Aorta (tissue), 5 donors: ENCODE data around the gene SBNO1. TPM values are rescaled to one million over a fixed set of nuclear protein-coding genes. Genes with fewer than 3 reads are reported as not detected.
"Not testable (repeated sequence)": the region's sequence is repeated elsewhere in the genome, so short reads cannot be mapped to it uniquely, and the experiment has no call there.

Source experiments
- ATAC-seq: fragments of 200-7000 bp; cut with Tn5 transposase; one replicate; pipeline ENCODE4 v1.9.1; 2022; ENCODE audit warnings: moderate library complexity; ENCODE audit not compliant: low FRiP score
- DNase-seq, 2 donors: peaks; one replicate each; pipeline ENCODE4 v3.0.0-alpha.2; 2020
- H3K27ac ChIP-seq, 2 donors: one replicate each; pipeline ENCODE4 v1.5.1; 2013; ENCODE audit warnings: low read length in 2 of 2, mild to moderate bottlenecking in 2 of 2, moderate library complexity in 2 of 2, control low read depth in 1 of 2, inconsistent platforms in 1 of 2, low read depth in 1 of 2
- H3K27me3 ChIP-seq, 2 donors: one replicate each; pipeline ENCODE4 v1.6.1; 2013; ENCODE audit warnings: control low read depth in 1 of 2, low read length in 1 of 2, mild to moderate bottlenecking in 1 of 2, moderate library complexity in 1 of 2; ENCODE audit not compliant: insufficient read depth in 2 of 2, control insufficient read depth in 1 of 2
- H3K36me3 ChIP-seq, 2 donors: one replicate each; pipeline ENCODE4 v1.6.1; 2013; ENCODE audit warnings: control low read depth in 1 of 2, low read length in 1 of 2, mild to moderate bottlenecking in 1 of 2; ENCODE audit not compliant: insufficient read depth in 2 of 2, control insufficient read depth in 1 of 2
- H3K4me1 ChIP-seq, 2 donors: one replicate each; pipeline ENCODE4 v1.6.1; 2013; ENCODE audit warnings: low read length in 2 of 2, control low read depth in 1 of 2, mild to moderate bottlenecking in 1 of 2, moderate library complexity in 1 of 2; ENCODE audit not compliant: insufficient read depth in 2 of 2, control insufficient read depth in 1 of 2
- H3K4me3 ChIP-seq, 2 donors: one replicate each; pipeline ENCODE4 v1.5.1; 2013; ENCODE audit warnings: low read length in 2 of 2, control low read depth in 1 of 2, mild to moderate bottlenecking in 1 of 2
- H3K9me3 ChIP-seq: one replicate; pipeline ENCODE4 v1.6.1; 2013; ENCODE audit warnings: mild to moderate bottlenecking, low read length; ENCODE audit not compliant: control insufficient read depth
- WGBS, 2 donors: extraction: QIAGEN DNeasy Blood & Tissue Kit; methylation state at CpG; one replicate each; pipeline ENCODE4 v1.1.7; 2013; 5-methylcytosine and 5-hydroxymethylcytosine counted together
- intact Hi-C, 2 donors: fragments of 100-400 bp; cut with DNase I; formaldehyde crosslinking; loops; one replicate each; pipeline versions ENCODE4 v1.14.2 to v1.15.0; 2022
- polyA plus RNA-seq, 2 donors: library from polyadenylated mRNA; stranded (reverse); fragments of 200-250 nt; gene quantifications; one replicate each; pipeline ENCODE4 v1.2.3, GENCODE V29; 2013
- total RNA-seq, 2 donors: library from RNA; stranded (reverse); fragmentation: NEBNext Ultra II Directional; extraction: Animal tissue kit (Norgen Biotek cat#: 25700); gene quantifications; one replicate each; pipeline ENCODE4 v1.2.1, GENCODE V29; 2021
- donor health status: healthy with polysubstance abuse.
- donor health status: Bipolar disorder and iron deficiency.
- donor health status: DM: no; HTN: no; CAD: no.
- donor health status: DM: no; HTN: no; CAD: no.
- donor health status: DM: yes; HTN: yes; CAD: no.

The SBNO1 gene
- total and polyA plus RNA-seq, 4 donors: 4.0 to 28.6 (median 14.9) TPM

DNA sequence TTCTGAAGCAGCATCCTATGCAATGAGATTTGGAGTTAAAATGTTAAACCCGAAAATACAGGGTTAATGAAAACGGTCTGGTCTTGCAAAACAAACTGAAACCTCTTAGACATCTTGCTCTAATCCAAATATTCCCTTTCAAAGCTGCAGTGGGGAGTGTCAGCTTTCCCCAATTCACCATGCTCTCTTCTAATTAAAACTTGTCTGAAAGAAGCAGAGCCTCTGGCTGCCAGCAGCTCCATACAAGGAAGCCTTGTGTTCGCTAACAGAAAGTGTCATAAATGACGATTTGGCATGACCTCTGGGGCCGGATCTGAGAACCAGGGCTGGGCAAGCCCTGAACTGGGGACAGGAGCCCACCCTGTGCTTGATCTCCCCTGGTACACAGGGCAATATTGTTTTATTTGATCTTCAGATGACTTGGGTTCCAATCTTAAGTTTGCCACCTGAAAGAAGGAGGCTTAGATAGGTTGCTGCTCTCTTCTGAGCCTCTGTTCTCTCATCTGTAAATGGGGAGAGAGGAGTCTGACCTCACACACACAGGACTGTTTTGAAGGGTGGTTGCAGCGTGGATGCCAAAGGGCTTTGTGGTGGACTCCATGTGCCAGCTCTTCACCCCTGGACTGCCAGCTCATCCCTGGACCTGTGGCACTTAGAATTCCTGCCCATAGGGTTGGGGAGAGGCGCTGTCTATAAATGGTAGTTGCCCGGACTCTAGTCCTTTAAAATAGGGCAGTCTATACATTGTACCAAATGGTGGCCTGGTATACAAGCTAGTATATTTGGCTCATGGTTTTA, 27.1 kb upstream of the SBNO1 start:
- peaks cover 0 to 9% of the 10 kb centered on the region in 2 donors for H3K36me3 ChIP-seq
- H3K27ac ChIP-seq: no peak overlapping the region
- intact Hi-C loops: loop anchor here (5.0 to 10.0 kb wide), 3 partner anchors 83 to 191 kb away; partner anchors contain the start of genes RILPL1 (in 1 of the 2) and TMED2 (in 1 of the 2)
- H3K4me1 ChIP-seq: no peaks in the 10 kb centered on the region
- DNase-seq (no peak), ATAC-seq (no peak)
- WGBS, 2 donors: 59 to 61% methylated on average over 8 of the region's 8 CpGs
- no peak overlapping the region for H3K4me3 ChIP-seq
- H3K27me3 ChIP-seq: no peaks in the 10 kb centered on the region
- H3K9me3 ChIP-seq: no peaks in the 10 kb centered on the region

DNA sequence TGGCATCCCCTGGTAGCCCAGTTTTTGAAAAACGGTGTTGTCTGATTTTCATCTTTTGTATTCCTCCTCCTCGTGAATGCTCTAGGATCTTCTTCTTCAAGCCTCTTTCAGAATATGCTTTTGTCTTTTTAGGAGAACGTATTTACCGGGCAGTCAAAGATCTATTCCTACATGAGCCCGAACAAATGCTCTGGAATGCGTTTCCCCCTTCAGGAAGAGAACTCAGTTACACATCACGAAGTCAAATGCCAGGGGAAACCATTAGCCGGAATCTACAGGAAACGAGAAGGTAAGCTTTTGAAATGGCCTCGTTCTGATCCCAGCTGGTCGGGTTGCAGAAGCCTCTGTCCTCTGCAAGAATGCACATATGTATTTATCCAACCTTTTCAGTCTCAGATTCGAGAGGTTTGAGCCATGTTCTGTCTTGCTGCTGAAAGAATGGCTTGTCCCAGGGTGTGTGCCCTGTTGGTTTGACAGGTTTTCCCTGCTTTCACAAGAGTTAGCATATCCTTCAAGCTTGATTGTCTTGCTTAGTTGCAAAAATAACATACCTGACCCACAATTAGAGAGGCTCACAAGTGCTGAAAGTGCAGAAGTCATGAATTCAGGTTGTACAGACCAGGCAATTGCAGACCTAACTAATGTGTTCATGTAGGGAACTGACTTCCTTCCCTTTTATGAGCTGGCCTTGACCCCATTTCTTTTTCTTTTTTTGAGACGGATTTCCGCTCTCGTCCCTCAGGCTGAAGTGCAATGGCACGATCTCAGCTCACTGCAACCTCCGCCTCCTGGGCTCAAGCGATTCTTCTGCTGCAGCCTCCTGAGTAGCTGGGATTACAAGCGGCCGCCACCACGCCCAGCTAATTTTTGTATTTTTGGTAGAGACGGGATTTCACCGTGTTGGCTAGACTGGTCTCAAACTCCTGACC, 26.1 kb upstream of the SBNO1 start:
- DNase-seq (no peak), ATAC-seq (no peak)
- intact Hi-C loops: loop anchor here (5.0 to 10.0 kb wide), 3 partner anchors 84 to 192 kb away; partner anchors contain the start of genes RILPL1 (in 1 of the 2) and TMED2 (in 1 of the 2)
- Histone ChIP-seq H3K27me3 (no peaks in the 10 kb centered on the region), H3K9me3 (no peaks in the 10 kb centered on the region), H3K36me3 (peaks cover 0 to 3% of the 10 kb centered on the region in 2 donors), H3K4me1 (no peaks in the 10 kb centered on the region), H3K4me3 (peak overlapping the region; percentile 96 to 97), H3K27ac (peak overlapping the region in 1 of 2 donors; percentile 49)
- 41% methylated on average over 23 of the region's 23 CpGs for WGBS, 2 donors

DNA sequence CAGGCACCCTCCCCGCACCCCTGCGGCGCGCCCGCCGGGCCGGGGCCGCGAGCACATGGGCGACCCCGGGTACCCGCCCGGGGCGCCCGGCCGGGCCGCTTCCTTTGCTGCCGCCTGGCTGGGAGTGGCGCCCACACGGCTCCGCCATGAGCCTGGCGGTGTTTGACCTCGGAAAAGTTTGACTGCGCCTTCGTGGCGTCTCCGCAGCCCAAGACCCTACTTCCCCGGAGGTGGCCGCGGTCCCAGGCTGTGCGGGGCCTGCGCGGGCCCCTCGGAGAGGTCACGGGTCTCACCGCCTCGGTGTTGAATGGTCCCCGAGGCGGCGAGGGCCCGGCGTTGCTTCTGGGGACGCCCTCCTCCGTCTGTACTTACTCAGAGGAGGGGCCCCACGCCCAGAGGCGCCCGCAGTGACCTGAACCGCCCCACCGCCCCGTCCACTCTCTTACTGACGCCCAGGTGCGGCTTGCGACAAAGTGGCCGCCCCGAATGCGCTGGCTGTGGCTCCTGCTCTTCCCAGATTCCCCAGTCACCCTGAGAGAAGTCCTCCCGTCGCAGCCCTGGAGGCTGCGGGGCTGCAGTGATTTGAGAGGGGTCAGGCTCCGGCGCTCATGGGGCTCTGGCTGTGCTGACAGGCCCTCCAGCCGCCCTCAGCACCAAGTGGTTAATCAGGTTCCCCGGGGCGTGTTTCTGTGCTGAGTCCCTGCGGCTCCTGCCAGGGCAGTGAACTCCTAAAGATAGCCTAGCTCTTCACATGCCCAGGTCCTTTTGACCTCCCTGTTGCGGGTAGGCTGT, 25.1 kb upstream of the SBNO1 start:
- peak; percentile 65 to 83 for DNase-seq
- 1 to 2% methylated on average over 49 to 66 of the region's 66 CpGs for WGBS, 2 donors
- intact Hi-C loops: loop anchor here (5.0 to 10.0 kb wide), 3 partner anchors 85 to 193 kb away; partner anchors contain the start of genes RILPL1 (in 1 of the 2) and TMED2 (in 1 of the 2)

DNA sequence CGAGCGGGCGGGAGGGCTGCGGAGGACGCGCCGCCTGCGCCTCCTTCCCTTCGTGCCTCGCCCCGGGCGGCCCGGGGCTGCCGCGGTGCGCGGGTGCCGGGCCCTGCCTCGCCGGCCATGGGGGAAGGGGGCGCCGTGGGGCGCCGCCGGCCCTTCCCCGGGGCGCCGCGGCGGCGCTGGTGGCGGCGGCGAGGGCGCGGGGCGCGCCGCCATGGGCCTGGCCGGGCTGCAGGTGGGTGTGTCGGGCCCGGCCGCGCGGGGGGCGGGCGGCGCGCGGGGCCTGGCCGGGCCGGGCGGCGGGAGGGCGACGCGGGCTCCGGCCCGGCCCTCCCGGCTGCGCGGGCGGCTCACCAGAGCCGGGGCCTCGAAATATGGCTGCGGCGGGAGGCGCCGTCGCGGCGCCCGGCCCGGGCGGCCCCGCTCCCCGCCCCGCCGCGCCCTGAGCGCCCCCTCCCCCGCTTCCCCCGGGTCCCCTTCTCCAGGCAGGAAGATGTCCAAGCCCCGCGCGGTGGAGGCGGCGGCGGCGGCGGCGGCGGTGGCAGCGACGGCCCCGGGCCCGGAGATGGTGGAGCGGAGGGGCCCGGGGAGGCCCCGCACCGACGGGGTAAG, 24.4 kb upstream of the SBNO1 start:
- no peak for DNase-seq

More for the DNA sequence above, 25.1 kb upstream of the SBNO1 start:
- Histone ChIP-seq H3K27ac (peak overlapping the region; percentile 49 to 94), H3K36me3 (peaks cover 0 to 3% of the 10 kb centered on the region in 2 donors), H3K4me1 (no peaks in the 10 kb centered on the region), H3K27me3 (no peaks in the 10 kb centered on the region), H3K9me3 (no peaks in the 10 kb centered on the region), H3K4me3 (peak overlapping the region; percentile 96 to 97)
- ATAC-seq: peak; percentile 59

DNA sequence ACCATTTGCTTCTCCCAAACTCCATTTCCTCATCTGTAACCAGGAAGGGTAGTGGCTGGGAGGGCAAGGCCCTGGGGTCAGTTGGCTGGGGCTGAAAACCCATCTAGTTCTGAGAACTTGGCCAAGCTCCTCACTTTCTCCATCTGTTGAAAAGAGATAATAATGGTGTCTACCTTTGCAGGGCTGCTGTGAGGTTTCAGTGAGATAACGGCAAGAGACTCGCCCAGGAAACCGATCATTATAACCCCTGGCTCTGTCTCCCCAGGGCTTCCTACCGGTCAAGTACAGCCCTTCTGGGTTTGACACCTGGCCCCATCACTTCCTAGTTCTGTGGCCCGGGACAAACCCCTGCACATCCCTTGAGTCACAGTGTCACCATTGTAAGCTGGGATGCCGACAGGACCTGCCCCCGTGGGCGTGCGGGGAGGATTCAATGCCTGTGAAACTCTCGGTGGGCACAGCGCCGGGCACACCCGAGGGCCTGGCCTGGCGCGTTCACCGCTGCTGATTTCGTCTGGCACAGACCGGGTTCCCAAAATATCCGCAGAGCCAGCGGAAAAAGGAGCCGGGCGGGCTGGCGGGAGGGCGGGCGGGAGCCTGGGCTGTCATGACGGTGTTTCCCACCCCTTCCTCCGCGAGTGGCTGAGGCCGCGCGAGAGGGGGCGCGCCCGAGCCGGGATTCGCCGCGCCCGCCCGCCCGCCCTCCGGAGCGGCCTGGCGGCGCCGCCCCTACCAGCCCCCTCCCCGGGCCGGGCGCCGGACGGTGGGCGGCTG, 23.7 kb upstream of the SBNO1 start:
- intact Hi-C loops: no loop called here
- Histone ChIP-seq H3K27ac (peak overlapping the region; percentile 29 to 94), H3K4me1 (no peaks in the 10 kb centered on the region), H3K36me3 (peaks cover 0 to 3% of the 10 kb centered on the region in 2 donors), H3K27me3 (no peaks in the 10 kb centered on the region), H3K9me3 (no peaks in the 10 kb centered on the region), H3K4me3 (peak overlapping the region; percentile 96 to 97)
- ATAC-seq: peak; percentile 84
- DNase-seq: peak; percentile 91 to 93
- WGBS, 2 donors: 0 to 1% methylated on average over 31 to 52 of the region's 52 CpGs

More for the DNA sequence above, 24.4 kb upstream of the SBNO1 start:
- Histone ChIP-seq H3K9me3 (no peaks in the 10 kb centered on the region), H3K4me1 (no peaks in the 10 kb centered on the region), H3K4me3 (peak overlapping the region; percentile 96 to 97), H3K27me3 (no peaks in the 10 kb centered on the region), H3K27ac (peak overlapping the region; percentile 49 to 94), H3K36me3 (peaks cover 0 to 3% of the 10 kb centered on the region in 2 donors)
- 0 to 1% methylated on average over 21 to 99 of the region's 102 CpGs for WGBS, 2 donors
- intact Hi-C loops: no loop called here
- ATAC-seq: no peak

DNA sequence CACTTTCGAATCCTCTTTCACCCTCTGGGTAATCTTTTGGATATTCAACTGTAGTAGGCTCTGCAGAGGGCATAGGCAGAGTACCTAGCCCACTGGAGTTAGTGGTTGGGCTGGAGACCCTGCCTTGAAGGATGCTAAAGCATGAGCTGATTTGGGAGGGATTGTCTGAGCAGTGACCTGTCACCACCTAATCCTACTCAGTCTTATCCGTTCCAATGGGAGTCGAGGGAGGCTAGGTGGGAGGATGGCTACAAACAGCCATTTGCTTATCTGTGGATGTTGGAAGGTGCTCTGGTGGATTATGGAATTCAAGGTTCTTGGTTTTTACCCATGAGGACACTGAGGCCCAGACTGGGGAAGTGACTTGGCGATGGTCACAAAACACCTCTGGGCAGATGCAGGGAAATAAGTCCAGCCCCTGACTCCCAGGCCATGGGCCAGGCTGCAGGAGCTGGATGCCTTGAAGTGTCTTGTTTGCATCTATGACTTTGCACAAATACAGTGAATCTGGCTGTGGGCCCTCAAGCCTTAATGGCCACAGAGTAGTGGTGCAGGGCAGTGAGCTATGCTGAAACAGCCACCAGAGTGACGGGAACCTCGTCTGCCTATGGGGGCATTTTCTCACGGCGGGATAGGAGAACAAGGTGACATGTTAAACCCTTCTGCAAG, 23.0 kb upstream of the SBNO1 start:
- intact Hi-C loops: no loop called here
- Histone ChIP-seq H3K4me1 (no peaks in the 10 kb centered on the region), H3K4me3 (no peak overlapping the region), H3K27ac (peak overlapping the region; percentile 25 to 29), H3K36me3 (peaks cover 0 to 3% of the 10 kb centered on the region in 2 donors), H3K27me3 (no peaks in the 10 kb centered on the region), H3K9me3 (no peaks in the 10 kb centered on the region)
- no peak for ATAC-seq
- WGBS, 2 donors: 58 to 63% methylated on average over 8 of the region's 8 CpGs
- DNase-seq: no peak

DNA sequence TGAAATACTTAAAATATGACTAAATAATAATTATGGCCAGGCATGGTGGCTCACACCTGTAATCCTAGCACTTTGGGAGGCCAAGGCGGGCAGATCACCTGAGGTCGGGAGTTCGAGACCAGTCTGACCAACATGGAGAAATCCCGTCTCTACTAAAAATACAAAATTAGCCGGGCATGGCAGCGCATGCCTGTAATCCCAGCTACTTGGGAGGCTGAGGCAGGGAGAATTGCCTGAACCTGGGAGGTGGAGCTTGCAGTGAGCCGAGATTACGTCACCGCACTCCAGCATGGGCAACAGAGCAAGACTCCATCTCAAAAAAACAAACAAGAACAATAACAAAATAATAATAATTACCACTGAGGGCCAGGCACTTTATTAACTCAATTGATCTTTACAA, 20.9 kb upstream of the SBNO1 start:
- not testable (repeated sequence) for H3K27ac ChIP-seq, H3K9me3 ChIP-seq, H3K4me3 ChIP-seq, H3K27me3 ChIP-seq, H3K36me3 ChIP-seq, DNase-seq, H3K4me1 ChIP-seq, ATAC-seq
- intact Hi-C loops: loop anchor here in 1 of 2 donors (2.0 kb wide), 1 partner anchor 21 kb away; the partner anchor contains the start of gene SBNO1
- WGBS, 2 donors: 94 to 95% methylated on average over 9 of the region's 9 CpGs
